Keratinocyte (primary cell): ENCODE data around the gene ERF. TPM values are rescaled to one million over a fixed set of nuclear protein-coding genes. Genes with fewer than 3 reads are reported as not detected.

Experiments used
- DNase-seq: peaks from one replicate; pipeline ENCODE4 v3.0.0-alpha.2; 2011; ENCODE audit warnings: low read depth, missing footprints, low spot score
- FAIRE-seq: peaks from 2 replicates; lab custom pipeline; 2011; peaks lifted over from hg19 to GRCh38; lab: Jason Lieb, UNC
- H2AFZ ChIP-seq: 2 replicates; pipeline ENCODE4 v1.6.0; 2012; ENCODE audit warnings: low read length, control low read depth, inconsistent platforms; ENCODE audit not compliant: control insufficient read depth
- H3K27ac ChIP-seq: 2 replicates; pipeline ENCODE4 v1.5.1; 2011; ENCODE audit warnings: low read length; ENCODE audit not compliant: control insufficient read depth, insufficient read depth
- H3K27me3 ChIP-seq: 3 replicates; pipeline ENCODE4 v1.6.0; 2011; ENCODE audit warnings: low read length; ENCODE audit not compliant: control insufficient read depth, insufficient read depth; ENCODE audit errors: extremely low read depth
- H3K36me3 ChIP-seq, 2 experiments: 2 replicates in 1 of 2; 3 replicates in 1 of 2; pipeline ENCODE4 v1.5.1; 2011; ENCODE audit warnings: low read length in 2 of 2, mild to moderate bottlenecking in 1 of 2; ENCODE audit not compliant: control insufficient read depth in 2 of 2, insufficient read depth in 2 of 2; ENCODE audit errors: extremely low read depth in 1 of 2
- H3K4me1 ChIP-seq: 3 replicates; pipeline ENCODE4 v1.5.1; 2011; ENCODE audit warnings: low read length; ENCODE audit not compliant: control insufficient read depth, insufficient read depth; ENCODE audit errors: extremely low read depth
- H3K4me2 ChIP-seq: 3 replicates; pipeline ENCODE4 v1.6.0; 2011; ENCODE audit warnings: low read depth, low read length; ENCODE audit not compliant: control insufficient read depth, insufficient read depth; ENCODE audit errors: extremely low read depth
- H3K4me3 ChIP-seq, 3 experiments: fragments of 200-600 bp in 1 of 3; sonication (generic) in 1 of 3; 2 replicates in 2 of 3; 3 replicates in 1 of 3; pipeline ENCODE4 v1.5.1; 2011 to 2016; ENCODE audit warnings: low read length in 3 of 3, mild to moderate bottlenecking in 3 of 3, control low read depth in 2 of 3, inconsistent platforms in 1 of 3, low read depth in 1 of 3, mixed read lengths in 1 of 3, mixed run types in 1 of 3, moderate library complexity in 1 of 3; ENCODE audit not compliant: control insufficient read depth in 2 of 3, insufficient read depth in 2 of 3; ENCODE audit errors: extremely low read depth in 1 of 3
- H3K79me2 ChIP-seq: 2 replicates; pipeline ENCODE4 v1.6.0; 2012; ENCODE audit warnings: low read length; ENCODE audit not compliant: control insufficient read depth, insufficient read depth
- H3K9ac ChIP-seq: 3 replicates; pipeline ENCODE4 v1.6.0; 2011; ENCODE audit warnings: low read length; ENCODE audit not compliant: control insufficient read depth, insufficient read depth; ENCODE audit errors: extremely low read depth
- H3K9me1 ChIP-seq: 3 replicates; pipeline ENCODE4 v1.6.0; 2011; ENCODE audit warnings: low read length; ENCODE audit not compliant: control insufficient read depth, insufficient read depth; ENCODE audit errors: extremely low read depth
- H3K9me3 ChIP-seq: 2 replicates; pipeline ENCODE4 v1.5.1; 2012; ENCODE audit warnings: low read depth, low read length; ENCODE audit not compliant: control insufficient read depth
- H4K20me1 ChIP-seq: 3 replicates; pipeline ENCODE4 v1.6.0; 2011; ENCODE audit warnings: low read length; ENCODE audit not compliant: control insufficient read depth, insufficient read depth; ENCODE audit errors: extremely low read depth
- EZH2 ChIP-seq: IDR thresholded peaks from one replicate; pipeline ENCODE4 v1.6.1; 2012; ENCODE audit warnings: inconsistent platforms, mild to moderate bottlenecking, low read length, moderate library complexity
- dilution Hi-C: fragments of 300-500 bp; cut with MboI; formaldehyde crosslinking; loops from one replicate; pipeline ENCODE4 v1.7.0; 2020; ENCODE audit warnings: low sequenced_read_pairs; ENCODE audit not compliant: extremely low pct_ligation_motif_present
- polyA plus RNA-seq, 5 experiments: library from polyadenylated mRNA; depleted of rRNA in 3 of 5; stranded (reverse) in 3 of 5; stranded (forward) in 1 of 5; unstranded in 1 of 5; fragments of >200 nt; gene quantifications; 1 replicate in 1 of 5; 2 replicates in 3 of 5; 3 replicates in 1 of 5; pipeline versions ENCODE4 v1.2.1 to v1.2.3, GENCODE V29; 2011 to 2012; ENCODE audit warnings: missing spikeins in 2 of 5, low read depth in 1 of 5, low replicate concordance in 1 of 5
- TF ChIP-seq, protein P1 (sequence below), 3 experiments: IDR thresholded peaks in 1 of 3; conservative IDR thresholded peaks in 1 of 3; optimal IDR thresholded peaks in 1 of 3; 2 replicates in 2 of 3; 3 replicates in 1 of 3; pipeline versions ENCODE3 to v1.5.1; 2011; ENCODE audit warnings: low read length in 3 of 3, mild to moderate bottlenecking in 3 of 3, moderate library complexity in 2 of 3, control low read depth in 1 of 3, inconsistent platforms in 1 of 3; ENCODE audit not compliant: insufficient read depth in 2 of 3; ENCODE audit errors: extremely low read depth in 1 of 3

The ERF gene
- polyA plus RNA-seq, 1 donor (not counting 4 experiments of a cell fraction or from before 2014, with no cell fraction given) = 83.5 TPM

DNA sequence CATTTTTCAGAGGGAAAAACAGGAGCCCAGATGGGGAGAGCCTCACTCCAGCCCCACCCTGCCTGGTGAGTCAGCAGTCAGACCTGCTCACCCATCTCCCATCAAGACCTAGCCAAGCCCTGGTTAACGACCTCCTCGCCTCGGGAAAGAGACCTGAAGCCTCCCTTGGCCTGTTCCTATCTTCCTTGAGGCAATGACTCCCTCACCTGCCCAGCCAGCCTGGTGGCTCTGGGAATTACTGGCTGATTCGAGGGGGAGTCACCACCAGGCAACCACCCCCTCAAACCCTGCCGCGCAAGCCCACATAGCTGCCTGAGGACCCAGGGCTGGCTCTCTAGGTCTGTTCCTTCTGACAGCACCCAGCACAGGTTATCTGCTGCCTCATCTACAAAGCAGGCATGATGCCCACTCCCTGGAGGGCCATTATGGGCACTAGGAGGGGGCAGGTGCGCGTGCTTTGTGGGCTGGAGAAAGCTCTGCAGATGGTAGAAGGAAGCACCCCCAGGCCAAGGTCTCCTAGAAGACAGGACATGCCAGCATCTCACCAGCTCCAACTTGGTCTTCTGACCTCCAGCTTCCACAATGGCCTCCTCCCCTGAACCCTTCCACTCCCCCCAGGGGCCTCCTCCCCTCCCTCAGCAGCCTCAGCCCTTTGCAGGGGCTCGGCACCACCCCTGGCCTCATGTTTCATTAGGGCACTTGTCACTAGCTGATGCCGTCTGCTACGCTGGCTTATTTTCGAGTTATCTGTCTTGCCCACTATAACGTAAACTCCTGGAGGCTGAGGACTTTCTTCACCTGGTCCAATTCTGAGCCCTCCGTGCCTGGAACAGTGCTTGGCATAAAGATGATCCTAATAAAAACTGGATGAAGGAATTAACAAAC is 47.8 kb downstream of the ERF start:
- TF ChIP-seq EZH2 = no peak
- TF ChIP-seq, protein P1, sequence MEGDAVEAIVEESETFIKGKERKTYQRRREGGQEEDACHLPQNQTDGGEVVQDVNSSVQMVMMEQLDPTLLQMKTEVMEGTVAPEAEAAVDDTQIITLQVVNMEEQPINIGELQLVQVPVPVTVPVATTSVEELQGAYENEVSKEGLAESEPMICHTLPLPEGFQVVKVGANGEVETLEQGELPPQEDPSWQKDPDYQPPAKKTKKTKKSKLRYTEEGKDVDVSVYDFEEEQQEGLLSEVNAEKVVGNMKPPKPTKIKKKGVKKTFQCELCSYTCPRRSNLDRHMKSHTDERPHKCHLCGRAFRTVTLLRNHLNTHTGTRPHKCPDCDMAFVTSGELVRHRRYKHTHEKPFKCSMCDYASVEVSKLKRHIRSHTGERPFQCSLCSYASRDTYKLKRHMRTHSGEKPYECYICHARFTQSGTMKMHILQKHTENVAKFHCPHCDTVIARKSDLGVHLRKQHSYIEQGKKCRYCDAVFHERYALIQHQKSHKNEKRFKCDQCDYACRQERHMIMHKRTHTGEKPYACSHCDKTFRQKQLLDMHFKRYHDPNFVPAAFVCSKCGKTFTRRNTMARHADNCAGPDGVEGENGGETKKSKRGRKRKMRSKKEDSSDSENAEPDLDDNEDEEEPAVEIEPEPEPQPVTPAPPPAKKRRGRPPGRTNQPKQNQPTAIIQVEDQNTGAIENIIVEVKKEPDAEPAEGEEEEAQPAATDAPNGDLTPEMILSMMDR (optimal IDR thresholded peaks at IDR 0.05 in 1 of 3, IDR thresholded peaks at IDR 0.05 in 1 of 3, conservative IDR thresholded peaks at IDR 0.05 in 1 of 3; ENCODE audit: extremely low read depth in 1 of 3, insufficient read depth in 2 of 3, low read length in 3 of 3) = no peak
- DNase-seq (peak; percentile 79), FAIRE-seq (peak; percentile 96)
- Histone ChIP-seq H3K27me3 (no peaks in the 10 kb centered on the region), H3K9me1 (peaks cover 11% of the 10 kb centered on the region), H4K20me1 (no peaks in the 10 kb centered on the region), H2AFZ (peak overlapping the region; percentile 19), H3K4me1 (peaks cover 31% of the 10 kb centered on the region), H3K36me3 (peaks cover 24 to 44% of the 10 kb centered on the region in 2 experiments), H3K9ac (peak overlapping the region; percentile 63), H3K79me2 (peaks cover 42% of the 10 kb centered on the region), H3K27ac (peak overlapping the region; percentile 91), H3K4me2 (peak overlapping the region; percentile 85), H3K4me3 (peak overlapping the region in 2 of 3 experiments; percentile 10 to 56), H3K9me3 (no peaks in the 10 kb centered on the region)
- dilution Hi-C loops = no loop called here

DNA sequence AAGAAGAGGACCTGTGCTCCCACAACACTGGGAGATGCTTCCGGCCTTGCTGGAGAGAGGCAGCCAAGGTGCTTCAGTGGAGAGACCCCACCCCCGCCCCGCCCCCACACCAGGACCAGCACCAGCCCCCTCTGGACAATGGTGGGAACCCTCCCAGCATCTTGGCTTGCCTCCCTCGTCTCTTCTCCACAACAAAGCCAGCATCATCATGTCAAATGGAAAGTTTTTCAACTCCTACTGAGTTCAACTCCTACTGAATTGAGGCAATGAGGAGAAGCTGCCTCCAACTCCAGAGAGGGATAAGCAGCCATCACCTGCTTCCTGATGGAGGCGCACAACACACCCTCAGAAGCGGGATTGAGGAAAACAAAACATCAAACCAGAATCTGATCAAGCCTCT is 50.3 kb downstream of the ERF start:
- DNase-seq (no peak), FAIRE-seq (no peak)
- peaks cover 35 to 65% of the 10 kb centered on the region in 2 experiments for H3K36me3 ChIP-seq
- H3K4me3 ChIP-seq = no peak overlapping the region
- H3K27ac ChIP-seq = no peak overlapping the region
- H3K9me3 ChIP-seq = no peaks in the 10 kb centered on the region
- peaks cover 41% of the 10 kb centered on the region for H3K4me1 ChIP-seq
- H3K27me3 ChIP-seq = no peaks in the 10 kb centered on the region
- H3K9ac ChIP-seq = no peak overlapping the region
- TF ChIP-seq EZH2 = no peak
- TF ChIP-seq, protein P1 (optimal IDR thresholded peaks at IDR 0.05 in 1 of 3, IDR thresholded peaks at IDR 0.05 in 1 of 3, conservative IDR thresholded peaks at IDR 0.05 in 1 of 3; ENCODE audit: extremely low read depth in 1 of 3, insufficient read depth in 2 of 3, low read length in 3 of 3) = no peak
- no peaks in the 10 kb centered on the region for H4K20me1 ChIP-seq
- dilution Hi-C loops = no loop called here
- H2AFZ ChIP-seq = no peak overlapping the region
- peaks cover 35% of the 10 kb centered on the region for H3K79me2 ChIP-seq
- H3K9me1 ChIP-seq = peaks cover 11% of the 10 kb centered on the region
- H3K4me2 ChIP-seq = no peak overlapping the region
